HG03354 (cell line): ENCODE measurements around the gene VSIG4.
A peak's percentile ranks its signal among the peaks of the same experiment; 100 is the strongest.

Experiments
- ATAC-seq: cut with Tn5 transposase; IDR thresholded peaks from one replicate; pipeline ENCODE4 v1.9.1; 2021; ENCODE audit warnings: mild to moderate bottlenecking; ENCODE audit not compliant: unreplicated experiment, poor library complexity, severe bottlenecking

Gene VSIG4

DNA sequence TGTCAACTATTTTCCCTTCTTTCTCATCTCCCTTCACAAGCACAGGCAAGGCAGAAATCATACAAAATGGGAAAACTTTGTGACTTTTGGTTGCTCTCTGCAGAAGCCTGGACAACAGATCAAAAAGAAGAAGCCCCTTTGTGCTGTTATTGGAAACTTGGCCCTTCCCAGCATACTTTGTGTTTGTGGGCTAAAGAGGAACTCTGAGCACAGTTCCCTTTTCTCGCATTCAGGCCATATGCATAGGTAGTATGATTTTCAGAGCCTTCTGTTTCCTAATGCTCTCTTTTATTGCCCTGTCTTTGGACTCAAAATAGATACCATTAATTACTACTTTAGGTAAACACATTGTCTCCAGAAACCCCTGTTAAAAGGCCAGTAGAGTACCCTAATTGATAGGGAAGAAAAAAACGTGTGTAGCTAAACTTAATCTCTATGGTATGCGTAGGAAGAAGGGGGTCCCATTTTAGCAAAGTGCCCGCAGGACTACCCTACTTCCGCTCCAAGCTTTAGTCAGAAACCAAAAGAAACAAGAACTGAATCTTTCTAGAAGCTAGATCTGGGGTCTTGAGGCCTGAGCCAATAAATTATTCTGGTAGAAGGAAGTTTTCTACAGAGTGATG is 26.6 kb downstream of the VSIG4 start:
- peak; percentile 29 for ATAC-seq

DNA sequence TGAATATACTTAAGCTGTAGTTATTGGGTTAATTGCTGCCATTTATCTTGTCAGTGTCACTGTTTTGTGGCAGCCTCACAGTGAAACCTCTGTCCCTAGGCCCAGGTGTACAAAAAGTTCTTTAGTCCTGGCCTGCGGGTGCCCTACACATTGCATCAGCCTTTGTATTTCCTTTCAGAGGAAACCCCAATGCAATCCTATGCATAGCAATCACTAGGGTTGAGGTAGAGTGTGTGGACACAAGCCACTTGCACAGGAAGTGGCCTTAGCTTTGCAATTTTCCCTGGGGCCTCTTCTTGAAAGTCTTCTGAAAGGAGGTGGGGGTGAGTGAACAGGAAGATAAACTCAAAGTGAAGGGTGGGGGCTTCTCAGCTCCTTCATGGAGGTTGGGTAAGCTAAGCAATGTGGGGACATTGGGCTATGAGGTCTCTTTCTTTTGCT is 27.8 kb downstream of the VSIG4 start:
- peak; percentile 57 for ATAC-seq

DNA sequence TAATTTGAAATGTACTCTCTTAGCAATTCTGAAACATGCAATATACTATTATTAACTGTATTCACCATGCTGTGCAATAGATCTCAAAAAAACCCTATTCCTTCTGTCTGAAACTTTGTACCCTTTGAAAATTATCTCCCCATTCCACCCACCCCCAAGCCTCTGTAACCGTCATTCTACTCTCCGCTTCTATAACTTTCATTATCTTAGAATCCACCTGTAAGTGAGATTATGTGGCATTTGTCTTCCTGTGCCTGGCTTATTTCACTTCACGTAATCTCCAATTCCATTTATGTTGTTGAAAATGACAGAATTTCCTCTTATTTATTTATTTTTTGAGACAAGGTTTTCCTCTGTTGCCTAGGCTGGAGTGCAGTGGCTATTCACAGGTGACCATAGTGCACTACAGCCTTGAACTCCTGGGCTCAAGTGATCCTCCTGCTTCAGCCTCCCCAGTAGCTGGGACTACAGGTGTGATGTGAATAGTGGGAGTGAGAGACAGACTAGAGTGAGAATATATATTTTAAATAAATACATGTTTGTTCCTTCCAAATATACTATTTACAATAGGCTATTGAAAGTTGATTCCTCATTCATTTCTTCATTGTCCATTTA is 30.5 kb downstream of the VSIG4 start:
- ATAC-seq, result no peak

DNA sequence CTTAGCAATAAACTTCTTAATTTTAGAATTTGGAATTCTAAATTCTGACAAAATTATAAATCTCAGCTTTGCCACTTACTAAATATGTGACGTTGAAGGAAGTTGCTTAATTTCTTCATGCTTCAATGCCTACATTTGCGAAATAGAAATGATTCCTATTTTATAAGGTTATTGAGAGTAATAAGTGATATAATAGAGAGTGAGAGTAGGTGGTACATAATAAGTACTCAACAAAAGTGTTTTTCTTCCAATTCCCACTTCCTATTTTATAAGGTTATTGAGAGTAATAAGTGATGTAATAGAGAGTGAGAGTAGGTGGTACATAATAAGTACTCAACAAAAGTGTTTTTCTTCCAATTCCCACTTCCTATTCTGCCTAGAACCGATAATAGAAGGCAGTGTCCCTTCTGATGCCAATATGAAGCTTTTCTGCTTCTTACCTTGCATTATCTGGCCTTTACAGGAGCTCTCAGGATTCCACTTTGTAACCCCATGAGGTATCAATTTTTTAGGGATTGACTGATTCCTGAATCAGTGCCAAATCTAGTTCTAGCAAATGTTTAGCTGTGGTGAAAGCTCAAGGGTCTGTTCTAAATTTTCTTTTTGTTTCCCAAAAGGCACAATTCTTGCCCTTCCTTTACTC is 31.4 kb downstream of the VSIG4 start:
- ATAC-seq, result no peak

DNA sequence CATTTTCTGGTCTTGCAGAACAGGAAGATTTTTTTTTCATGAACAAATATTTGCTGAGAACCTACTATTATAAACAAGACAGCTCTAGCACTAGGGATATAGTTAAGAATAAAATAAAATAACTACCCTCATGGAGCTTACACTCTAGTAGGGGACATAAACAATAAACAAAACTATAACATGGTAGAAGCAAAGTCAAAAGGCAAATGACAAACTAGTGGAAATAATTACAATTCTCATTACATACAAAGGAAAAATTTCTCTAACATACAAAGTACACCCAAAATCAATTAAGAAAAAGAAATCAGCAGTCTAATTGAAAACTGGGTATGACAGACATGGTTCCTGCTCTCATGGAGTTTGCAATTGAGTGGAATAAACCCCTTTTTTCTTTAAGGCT is 32.0 kb downstream of the VSIG4 start:
- no peak for ATAC-seq

DNA sequence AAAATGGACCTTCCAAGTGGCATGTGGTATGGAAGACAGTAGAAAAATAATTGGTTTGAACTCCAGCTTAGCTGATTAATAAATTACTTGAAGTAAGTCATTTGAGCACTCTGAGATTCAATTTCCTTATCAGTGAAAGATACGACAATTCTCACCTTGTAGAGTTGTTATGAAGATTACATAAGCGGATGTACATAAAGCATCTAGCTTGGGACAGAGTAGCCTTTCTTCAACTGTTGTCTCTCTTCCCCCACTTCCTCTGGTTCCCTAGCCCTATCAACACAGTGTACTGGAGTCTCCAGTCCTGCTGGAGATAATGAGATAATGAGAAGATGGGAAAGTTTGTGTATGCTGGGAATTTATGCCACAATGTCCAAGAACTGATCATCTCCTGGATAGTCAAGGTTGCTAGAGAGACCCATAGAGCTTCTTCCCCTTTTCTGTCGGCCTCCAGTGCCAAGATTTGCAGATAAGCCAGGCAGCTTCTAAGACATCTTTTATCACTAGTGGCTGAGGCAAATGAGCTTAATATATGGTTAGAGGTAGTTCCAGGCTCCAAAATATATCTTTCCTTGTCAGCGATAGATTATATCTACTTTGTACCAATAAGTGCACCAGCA is 33.9 kb downstream of the VSIG4 start:
- ATAC-seq, result no peak

DNA sequence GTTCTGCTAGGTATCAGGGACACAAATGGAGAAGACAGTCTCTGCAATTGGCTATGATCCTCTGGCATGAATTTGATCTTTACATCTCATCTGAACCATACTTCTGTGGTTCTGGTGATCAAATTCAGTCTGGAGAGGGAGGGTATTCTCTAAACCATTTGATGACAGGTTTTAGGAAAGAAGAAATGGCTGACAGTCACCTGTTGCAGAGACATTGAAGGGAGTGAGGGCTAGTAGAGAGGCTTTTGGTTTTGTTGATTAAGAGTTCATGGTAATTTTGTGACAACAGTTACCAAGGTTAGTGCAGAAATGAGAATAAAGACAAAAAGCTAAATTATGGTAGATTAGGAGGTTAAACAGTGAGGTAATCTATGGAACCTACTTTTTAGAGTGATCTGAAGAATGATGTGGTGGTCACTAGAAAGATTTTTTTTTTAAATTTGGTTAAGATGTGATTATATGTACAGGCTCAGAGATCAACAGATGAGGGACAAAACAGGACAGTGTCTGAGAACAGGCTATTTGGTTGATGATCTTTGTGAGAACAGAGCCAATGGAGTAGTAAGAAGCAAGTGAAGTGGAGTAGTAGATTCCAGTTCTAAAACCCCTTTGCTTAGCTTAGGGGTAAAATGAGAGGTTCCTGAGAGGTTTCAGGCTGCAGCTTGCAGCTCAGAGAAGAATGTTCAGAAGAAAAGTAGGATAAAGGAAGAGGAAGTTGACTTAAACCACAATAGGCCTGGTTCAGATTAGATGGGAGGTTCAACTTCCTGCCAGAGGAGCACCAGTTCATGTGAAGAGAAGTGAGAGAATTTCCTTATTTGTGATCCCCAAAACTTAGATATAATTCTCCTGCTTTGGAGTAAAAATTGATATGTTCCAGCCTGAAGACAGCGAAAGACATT is 34.7 kb downstream of the VSIG4 start:
- ATAC-seq, result no peak

DNA sequence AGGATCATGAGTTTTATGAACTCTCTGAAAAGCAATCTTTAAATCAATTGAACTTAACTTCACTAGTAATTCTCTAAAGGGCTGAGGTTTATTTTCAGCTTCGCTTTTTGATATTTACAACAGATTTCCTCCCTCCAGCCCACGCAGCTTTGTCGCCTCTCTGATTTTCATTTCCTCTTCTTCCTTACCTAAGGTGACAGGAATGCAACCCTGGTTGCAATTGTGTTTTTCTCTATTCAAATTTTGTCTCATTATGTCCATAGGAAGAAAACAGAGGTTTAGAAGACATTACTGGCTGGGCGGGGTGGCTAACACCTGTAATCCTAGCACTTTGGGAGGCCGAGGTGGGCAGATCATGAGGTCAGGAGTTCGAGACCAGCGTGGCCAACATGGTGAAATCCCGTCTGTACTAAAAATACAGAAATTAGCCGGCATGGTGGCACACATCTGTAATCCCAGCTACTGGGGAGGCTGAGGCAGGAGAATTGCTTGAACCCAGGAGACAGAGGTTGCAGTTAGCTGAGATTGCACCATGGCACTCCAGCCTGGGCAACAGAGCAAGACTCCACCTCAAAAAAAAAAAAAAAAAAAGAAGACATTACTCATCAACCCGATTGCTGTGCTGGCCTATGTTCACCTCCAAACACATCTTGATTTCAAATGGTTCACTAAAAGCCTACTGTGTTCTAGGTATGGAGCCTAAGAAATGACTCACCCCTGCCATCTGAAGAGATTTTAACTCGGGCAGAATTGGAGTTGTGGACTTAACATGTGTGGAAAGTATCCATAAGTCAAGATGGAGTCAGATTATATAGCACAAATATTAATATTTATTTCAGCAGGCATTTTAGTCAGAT is 36.8 kb downstream of the VSIG4 start:
- ATAC-seq, result peak; percentile 35

DNA sequence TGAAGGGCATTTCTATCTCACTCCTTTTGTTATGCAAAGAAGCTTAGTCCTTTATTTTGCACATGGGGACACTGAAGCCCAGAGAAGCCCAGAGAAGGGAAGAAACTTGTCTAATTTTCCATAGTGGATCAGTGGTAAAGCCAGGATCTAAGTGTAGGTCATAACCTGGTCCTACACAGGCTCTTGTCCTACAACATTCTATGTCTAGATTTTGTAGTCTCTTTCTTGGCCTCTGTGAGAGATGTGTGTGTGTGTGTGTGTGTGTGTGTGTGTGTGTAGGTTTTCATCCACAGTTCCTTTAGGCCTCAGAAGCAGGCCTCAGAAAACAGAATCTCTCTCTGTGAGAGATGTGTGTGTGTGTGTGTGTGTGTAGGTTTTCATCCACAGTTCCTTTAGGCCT is 38.3 kb downstream of the VSIG4 start:
- no peak for ATAC-seq

DNA sequence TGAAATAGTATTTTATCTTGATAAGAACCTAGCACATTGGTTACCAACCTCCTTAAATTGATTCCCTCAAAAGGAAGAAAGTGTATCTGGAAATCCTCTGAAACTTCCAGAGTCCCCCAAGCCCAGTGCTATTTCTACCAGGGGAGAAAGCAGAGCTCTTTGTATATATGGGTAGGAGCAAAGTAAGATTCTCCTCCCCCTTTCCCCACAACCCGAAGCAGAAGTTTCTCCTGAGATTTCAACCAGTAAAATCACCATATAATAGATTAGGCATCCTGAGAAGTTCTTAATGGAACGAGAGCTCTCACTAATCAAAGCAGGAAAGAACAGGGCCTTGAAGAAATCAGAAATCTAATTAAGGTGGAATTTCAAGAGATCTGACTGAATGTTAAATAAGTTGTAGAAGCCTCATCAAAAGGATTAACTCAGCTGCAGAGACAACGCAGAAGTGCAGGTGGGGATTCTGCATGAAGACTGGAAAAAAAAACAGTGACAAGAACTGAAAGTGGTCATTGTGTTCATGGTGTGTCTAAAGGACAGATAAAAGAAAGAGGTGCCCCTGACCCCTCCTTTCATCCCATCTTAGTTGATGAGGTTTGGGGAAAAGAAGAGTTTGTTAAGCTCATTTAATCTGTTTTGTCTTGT is 39.1 kb downstream of the VSIG4 start:
- ATAC-seq, result no peak

DNA sequence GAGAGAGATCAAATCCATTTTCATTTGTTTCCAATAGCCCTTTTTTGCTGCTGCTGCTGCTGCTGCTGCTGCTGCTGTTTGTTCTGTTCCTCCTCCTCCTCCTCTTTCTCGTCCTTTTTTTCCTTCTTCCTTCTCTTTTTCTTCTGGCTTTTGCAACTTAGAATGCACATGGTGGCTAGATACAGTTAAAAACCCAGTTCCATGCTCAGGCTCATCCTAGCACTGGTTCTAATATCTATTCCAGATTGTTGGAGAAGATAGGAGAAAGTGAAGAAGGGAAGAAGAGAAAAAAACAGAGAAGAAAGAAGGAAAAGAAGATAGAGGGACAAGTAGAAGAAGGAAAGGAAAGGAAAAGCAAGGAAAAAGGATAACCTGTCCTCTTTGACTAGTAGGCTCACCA is 39.7 kb downstream of the VSIG4 start:
- no peak for ATAC-seq

DNA sequence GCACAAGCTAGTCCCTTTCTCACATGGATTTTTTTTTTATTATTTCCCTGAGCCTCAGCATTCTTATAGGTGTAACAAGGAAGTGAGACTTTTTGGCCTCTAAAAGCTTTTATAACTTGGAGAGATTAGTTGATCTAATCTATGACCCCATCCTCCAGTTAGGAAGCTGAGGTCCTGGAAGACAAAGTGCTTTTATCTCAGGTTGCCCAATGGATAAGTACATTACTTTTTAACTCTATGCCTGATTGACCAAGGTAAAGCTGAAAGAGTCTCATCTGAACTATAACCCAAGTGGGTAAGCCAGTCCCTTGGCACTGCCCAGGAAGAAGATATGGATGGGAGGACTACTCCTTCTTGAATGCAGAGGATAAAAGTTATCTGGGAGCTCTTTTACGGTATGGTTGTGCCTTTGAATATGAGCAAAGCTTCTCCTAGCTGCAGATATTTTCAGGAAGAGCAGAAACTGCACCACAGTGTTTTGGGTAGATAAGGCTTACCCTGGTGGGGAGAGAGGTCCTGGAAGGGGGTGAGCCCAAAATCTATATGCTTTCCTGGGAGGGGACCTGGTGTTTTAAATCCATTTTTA is 40.2 kb downstream of the VSIG4 start:
- no peak for ATAC-seq

DNA sequence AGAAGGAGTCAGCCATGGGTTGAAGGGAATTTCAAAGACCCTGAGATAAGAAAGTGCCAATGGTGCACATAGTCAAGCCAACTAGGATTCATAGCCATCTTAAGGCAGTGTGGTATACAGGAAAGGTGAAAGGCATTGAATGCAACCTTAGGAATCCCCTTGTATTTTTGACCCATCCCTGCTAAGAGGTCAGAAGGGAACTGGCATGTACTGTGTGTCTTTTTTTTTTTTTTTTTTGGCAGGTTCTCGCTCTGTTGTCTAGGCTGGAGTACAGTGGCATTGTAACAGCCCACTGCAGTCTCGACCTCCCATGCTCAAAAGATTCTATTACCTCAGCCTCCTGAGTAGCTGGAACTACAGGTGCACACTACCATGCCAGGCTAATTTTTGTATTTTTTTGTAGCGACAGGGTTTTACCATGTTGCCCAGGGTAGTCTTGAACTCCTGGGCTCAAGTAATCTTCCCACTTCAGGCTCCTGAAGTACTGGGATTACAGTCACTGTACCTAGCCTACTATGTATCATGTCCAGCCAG is 40.8 kb downstream of the VSIG4 start:
- no peak for ATAC-seq

DNA sequence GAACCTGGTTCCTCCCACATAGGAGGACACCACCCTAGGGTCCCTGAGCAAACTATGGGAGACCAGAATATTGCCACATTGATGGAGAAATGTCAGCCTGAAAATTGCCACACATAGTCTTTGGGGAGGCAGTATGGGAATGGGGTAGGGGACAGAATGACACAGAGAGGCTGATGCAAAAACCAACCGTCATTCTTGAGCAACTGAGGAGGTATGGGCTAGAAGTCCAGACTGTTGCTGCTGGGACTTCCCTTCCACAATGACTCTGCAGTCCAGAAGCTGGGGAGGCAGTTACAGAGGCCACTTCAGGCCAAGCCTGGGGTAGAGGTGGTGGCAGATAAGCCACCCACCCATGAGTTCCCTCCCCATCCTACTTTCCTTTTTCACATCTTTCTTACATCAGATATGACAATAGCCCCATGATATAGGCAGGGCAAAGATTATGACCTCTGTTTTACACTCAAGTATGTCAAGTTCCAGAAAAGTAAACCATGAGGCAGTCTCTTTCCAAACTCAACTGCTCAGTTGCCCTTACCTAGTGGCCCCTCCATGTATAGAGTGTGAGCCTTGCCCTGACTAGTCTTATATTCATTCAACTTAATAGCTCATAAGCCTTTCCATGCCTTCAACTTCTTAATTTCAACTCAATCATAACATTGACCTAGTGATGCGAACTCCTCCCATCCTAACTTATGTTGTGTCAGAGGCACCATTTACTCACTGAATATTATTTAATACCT is 41.7 kb downstream of the VSIG4 start:
- ATAC-seq, result no peak

DNA sequence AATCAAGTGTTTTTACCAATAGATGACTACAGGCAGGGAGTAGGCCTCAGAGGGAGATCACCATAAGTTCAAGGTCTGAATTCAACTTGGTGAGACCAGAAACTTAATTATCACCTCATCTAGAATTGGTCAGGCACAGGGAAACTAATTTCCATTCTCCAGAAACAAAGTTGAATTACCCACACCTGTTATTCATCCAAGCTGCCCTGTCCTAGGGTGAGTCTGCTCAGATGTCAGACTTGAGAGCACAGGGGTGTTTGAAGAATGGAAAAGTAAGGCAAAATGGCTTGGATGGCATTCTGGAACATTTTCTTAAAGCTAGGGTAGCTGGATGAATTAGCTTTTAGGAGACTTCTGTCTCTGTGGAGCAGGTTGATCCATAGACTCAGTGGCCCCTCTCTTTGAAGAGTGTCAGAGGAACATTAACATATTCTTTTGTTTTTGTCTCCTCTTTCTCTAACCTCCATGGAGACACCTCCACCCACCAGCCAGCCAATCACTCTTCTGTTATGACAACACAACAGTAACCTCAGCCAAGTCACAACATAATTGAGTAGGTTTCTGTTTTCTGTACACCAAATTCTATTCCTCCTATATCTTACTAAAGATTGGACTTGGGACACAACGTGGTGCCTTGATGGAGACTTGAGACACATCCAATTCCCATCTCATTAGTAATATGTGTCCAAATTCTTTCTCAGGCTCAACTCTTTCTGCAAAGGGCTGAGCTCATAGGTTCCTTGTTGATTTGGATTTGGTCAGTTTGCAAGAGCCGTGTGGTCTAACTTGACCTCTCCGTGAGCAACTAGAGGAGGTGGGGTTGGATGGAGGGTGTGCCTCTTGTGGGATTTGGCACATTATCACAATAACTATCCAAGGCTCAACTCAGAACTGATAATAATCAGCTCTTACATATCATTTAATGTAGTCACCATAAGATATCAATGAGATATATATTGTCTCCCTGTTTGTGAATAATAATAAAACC is 45.1 kb downstream of the VSIG4 start:
- ATAC-seq, result peak; percentile 62

DNA sequence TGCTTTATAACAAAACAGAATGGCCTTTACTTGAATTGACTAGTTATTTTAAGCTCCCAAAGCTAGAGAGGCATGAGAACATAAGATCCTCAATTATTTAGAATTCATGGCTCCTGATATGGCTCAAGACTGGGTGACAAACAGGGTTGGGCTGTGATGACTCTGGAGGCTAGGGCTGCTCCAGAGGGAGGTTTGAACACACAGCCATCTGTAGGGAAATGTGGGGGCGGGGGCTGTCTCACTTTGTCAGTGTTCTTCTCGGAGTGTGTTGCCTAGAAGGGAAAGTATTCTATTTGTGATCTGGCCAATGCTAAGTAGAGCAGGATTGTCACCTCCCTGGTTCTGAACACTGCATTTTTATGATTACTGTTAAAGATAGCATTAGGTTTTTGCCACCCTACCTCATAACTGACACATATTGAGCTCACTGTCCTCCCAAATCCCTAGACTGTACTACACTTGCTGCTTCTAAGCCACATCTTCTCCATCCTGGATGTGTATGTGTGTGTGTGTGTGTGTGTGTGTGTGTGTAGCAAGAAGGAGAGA is 45.9 kb downstream of the VSIG4 start:
- no peak for ATAC-seq
